NCI-H1417 treated with DMSO at 0.1 percent for 48 hours (cell line): ENCODE results near the gene FGF11.

Experiments
- DNase-seq: peaks from one replicate; lab custom pipeline; 2025; lab: John Stamatoyannopoulos, UW

Gene FGF11

GRCh38 chr17:7408252-7408727 lies 31.0 kb upstream of the FGF11 start:
- no peak for DNase-seq

GRCh38 chr17:7408863-7409262 lies 30.4 kb upstream of the FGF11 start:
- no peak for DNase-seq

GRCh38 chr17:7409716-7410115 lies 29.6 kb upstream of the FGF11 start:
- no peak for DNase-seq

GRCh38 chr17:7410634-7411426 lies 28.5 kb upstream of the FGF11 start:
- no peak for DNase-seq

- no peak for DNase-seq
Measured at GRCh38 chr17:7411427-7411750, 27.9 kb upstream of the FGF11 start.

- no peak for DNase-seq
Measured at GRCh38 chr17:7413346-7413985, 25.8 kb upstream of the FGF11 start.

- no peak for DNase-seq
Measured at GRCh38 chr17:7414837-7415236, 24.5 kb upstream of the FGF11 start.

GRCh38 chr17:7415784-7416183 lies 23.5 kb upstream of the FGF11 start:
- DNase-seq: no peak

- DNase-seq: no peak
Measured at GRCh38 chr17:7416323-7416722, 23.0 kb upstream of the FGF11 start.

GRCh38 chr17:7417056-7417655 lies 22.2 kb upstream of the FGF11 start:
- DNase-seq: no peak

GRCh38 chr17:7418472-7419152 lies 20.7 kb upstream of the FGF11 start:
- DNase-seq: no peak

- DNase-seq: no peak
Measured at GRCh38 chr17:7419819-7420610, 19.3 kb upstream of the FGF11 start, which contains the start of gene SPEM1. Gene SPEM1, plus strand, starts transcription at chr17:7420324. Its CDS starts 61 bp downstream, at chr17:7420385.

- no peak for DNase-seq
Measured at GRCh38 chr17:7421186-7421585, 18.1 kb upstream of the FGF11 start.

- no peak for DNase-seq
Measured at GRCh38 chr17:7423679-7424078, 15.6 kb upstream of the FGF11 start.

- DNase-seq: no peak
Measured at GRCh38 chr17:7425316-7425715, 14.0 kb upstream of the FGF11 start, which contains the start of gene SPEM2. Gene SPEM2, plus strand, starts transcription at chr17:7425616. Its CDS starts 73 bp downstream, at chr17:7425689.

GRCh38 chr17:7425756-7426155 lies 13.6 kb upstream of the FGF11 start:
- DNase-seq: no peak

- DNase-seq: no peak
Measured at GRCh38 chr17:7426203-7426863, 13.0 kb upstream of the FGF11 start.

- DNase-seq: no peak
Measured at GRCh38 chr17:7426896-7427489, 12.3 kb upstream of the FGF11 start.

- DNase-seq: no peak
Measured at GRCh38 chr17:7427549-7427948, 11.8 kb upstream of the FGF11 start.

GRCh38 chr17:7428557-7428956 lies 10.8 kb upstream of the FGF11 start, which contains the start of gene SPEM3:
Gene SPEM3, plus strand, starts transcription at chr17:7428857. Its CDS starts 46 bp downstream, at chr17:7428903.
- no peak for DNase-seq

- no peak for DNase-seq
Measured at GRCh38 chr17:7429722-7430121, 9.6 kb upstream of the FGF11 start.
